HG02885 (cell line): ENCODE results near the gene STPG4.

ENCODE experiments used
- ATAC-seq: cut with Tn5 transposase; IDR thresholded peaks from one replicate; pipeline ENCODE4 v1.9.1; 2021; ENCODE audit warnings: mild to moderate bottlenecking; ENCODE audit not compliant: unreplicated experiment, poor library complexity

STPG4 gene

GRCh38 chr2:47058003-47058931 lies 96.8 kb downstream of the STPG4 start:
- ATAC-seq = peak; percentile 54

GRCh38 chr2:47057687-47058002 lies 97.5 kb downstream of the STPG4 start:
- peak; percentile 12 for ATAC-seq

GRCh38 chr2:47056868-47057686 lies 98.0 kb downstream of the STPG4 start:
- peak; percentile 77 for ATAC-seq

GRCh38 chr2:47056374-47056773 lies 98.7 kb downstream of the STPG4 start:
- ATAC-seq = no peak

DNA sequence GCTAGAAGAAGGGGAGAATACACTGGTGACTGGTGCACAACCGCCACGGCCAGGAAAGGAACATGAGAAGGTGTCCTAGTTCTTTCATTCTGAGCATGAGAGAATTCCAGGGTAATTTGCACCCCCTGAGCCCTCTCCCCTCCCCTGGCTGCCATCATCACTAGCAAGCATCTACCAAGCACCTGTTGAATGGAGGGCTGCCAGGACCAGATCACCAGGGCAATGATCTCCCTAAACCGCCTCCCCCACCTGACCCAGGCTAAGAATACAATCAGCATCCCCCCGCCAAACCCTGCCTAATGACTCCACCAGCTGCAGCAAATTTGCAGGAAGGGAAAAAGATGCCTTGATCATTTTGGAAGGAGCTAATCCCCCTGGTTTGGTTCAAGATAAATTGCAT lies 100.2 kb downstream of the STPG4 start:
- no peak for ATAC-seq

DNA sequence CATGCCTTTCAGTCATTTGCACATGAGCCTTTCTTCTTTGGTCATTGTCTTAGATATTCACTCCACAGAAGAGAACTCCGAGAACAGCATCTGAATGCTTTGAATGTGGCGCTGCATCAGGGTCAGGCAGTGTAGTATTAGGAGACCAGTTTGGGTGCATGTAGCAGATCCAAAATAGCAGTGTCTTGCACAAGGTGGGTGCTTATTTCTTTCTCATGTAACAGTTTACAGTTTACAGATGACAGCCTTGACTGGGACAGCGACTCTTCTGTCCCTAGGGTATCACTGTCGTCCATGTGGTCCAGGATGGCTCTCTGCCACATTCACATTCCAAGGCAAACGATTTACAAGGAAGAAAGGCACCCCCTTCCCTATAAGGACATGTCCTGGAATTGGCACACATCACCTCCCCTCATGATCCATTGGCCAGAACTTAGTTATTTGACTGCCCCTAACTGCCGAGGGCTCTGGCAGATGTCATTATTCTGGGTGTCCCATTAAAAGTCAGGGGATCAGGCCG lies 101.0 kb downstream of the STPG4 start:
- ATAC-seq = no peak

DNA sequence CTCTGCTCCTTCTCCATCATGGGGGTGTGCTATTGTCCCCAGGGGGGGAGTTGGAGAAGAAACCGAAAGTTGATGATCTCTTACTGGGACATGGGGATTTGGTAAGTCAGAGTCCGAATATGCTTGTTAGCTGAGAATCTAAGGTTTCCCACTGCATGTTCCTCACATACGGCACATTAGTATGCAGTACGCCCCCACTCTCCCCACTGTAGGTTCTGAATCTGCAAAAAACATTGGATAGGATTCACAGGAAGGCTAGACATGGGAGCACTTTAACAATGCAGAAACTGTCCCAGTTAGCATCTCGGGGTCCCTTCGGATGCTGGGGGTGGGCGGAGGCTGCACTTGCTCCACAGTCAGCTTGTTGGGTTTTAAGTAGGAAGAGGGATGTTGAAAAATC lies 102.3 kb downstream of the STPG4 start:
- no peak for ATAC-seq

GRCh38 chr2:47051562-47051961 lies 103.5 kb downstream of the STPG4 start:
- ATAC-seq = no peak

GRCh38 chr2:47050762-47051161 lies 104.3 kb downstream of the STPG4 start:
- no peak for ATAC-seq

DNA sequence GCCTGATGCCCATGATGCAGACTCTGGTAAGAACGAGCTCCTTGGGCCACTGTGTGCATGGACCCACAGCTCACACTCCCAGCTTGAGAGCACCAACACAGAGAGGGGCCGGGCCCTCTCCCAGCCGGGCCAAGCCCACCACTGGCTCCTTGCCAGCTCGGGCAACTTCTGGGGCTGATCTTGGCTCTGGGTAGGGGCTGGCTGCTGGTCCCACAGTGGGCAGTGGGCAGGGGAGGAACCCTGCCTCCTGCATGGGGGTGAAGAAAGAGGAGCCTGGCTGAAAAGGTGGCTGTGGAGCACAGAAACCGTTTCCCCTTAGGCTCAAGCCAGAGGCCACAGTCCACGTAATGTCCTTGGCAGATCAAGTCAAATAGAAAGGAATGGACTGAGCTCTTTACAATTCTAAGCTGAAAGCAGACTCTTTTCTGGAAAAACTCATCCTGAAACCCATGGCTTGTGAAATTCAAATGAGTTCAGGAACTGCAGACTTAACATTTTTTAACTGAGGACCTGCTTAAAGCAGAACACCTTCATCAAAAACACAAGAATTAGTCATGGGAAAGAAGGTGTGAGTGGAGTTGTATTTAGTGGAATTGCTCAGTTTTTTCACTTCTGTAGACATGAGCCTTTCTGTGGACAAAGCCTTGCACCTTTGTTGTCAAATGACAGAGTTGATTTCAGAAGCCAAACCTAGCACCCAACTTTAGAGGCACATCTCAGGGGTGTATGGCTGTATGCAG lies 104.9 kb downstream of the STPG4 start:
- ATAC-seq = no peak

- no peak for ATAC-seq
These were observed 105.6 kb downstream of the STPG4 start for GRCh38 chr2:47049502-47049901.

DNA sequence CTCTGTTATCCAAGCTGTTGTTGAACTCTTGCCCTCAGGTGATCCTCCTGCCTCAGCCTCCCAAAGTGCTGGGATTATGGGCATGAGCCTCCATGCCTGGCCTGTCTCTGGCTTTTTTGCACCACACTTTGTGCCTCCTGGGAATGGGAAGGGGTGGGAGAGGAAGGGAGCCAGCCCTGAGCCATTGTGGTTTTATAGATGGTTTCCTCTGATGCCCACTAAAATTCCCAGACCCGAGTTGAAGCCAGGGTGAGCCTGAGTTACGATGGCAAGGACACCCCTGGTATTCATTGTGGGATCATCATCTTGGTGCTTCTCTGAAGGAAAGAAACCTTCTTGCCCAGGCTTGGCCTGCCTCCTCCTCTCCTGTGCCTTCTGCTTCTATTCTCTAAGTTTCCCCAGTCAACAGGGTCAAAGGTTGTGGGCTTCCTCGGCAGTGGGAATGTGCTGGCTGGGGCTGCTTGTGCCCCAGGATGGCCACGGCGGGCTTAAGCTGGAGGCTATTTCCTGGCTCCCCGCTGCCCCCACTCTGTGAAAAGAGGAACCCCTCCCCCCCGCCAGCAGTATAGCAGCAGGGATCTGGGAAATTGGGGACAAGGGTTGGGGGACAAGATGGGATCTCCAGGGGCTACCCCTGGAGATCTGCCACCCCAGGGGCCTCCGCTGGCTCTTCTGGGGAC lies 106.2 kb downstream of the STPG4 start:
- no peak for ATAC-seq

GRCh38 chr2:47046271-47046670 lies 108.8 kb downstream of the STPG4 start:
- ATAC-seq = no peak

DNA sequence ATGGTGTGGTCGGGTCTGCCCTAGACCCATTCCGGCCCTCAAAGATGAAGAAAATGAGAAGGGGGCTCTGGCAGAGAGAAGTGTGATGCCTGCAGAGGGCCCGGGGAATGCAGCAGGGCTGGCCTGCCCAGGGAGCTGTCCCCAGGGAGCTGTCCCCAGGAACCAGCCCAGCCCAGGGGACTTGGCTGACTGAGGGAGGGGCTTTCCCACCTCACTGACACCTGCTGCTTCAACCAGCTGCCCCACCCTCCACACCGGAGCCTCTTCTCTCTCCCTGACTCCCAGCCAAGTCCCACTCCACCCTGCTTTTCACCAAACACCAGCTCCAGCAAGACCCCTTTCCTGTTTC lies 111.2 kb downstream of the STPG4 start:
- no peak for ATAC-seq

DNA sequence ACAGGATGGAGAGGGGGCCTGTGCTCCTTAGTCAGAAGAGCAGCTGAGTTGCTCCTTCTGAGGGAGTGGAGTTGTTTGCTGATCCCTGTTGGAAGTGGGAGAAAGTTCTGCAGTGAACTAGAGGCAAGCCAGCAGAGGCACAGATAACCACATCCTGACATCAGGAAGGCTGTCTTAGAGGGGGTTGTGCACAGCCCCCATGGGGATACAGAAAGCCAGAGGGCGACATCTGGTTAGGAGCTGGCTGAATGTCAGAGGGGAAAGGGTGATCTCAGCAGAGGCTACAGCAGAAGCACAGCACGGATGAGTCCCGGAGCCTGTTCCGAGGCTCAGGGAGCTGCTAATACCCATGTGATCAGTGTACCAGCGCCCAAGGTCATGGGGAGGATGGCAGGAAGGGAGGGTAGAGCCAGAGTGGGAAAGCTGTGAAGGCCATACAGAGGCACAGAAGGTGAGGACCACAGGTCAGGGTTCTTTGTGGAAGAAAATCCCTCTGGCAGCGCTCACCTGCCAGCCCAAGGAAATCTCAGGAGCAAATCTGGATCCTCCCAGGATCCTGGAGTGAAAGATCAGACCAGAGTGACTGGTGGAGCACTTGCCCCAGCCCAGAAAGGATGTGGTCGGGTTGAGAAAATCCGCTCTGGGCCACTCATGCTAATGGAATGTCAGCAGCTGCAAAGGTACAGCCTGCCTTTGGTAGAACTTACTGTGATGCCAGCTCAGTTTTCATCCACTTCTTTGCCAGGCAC lies 111.8 kb downstream of the STPG4 start:
- ATAC-seq = no peak

DNA sequence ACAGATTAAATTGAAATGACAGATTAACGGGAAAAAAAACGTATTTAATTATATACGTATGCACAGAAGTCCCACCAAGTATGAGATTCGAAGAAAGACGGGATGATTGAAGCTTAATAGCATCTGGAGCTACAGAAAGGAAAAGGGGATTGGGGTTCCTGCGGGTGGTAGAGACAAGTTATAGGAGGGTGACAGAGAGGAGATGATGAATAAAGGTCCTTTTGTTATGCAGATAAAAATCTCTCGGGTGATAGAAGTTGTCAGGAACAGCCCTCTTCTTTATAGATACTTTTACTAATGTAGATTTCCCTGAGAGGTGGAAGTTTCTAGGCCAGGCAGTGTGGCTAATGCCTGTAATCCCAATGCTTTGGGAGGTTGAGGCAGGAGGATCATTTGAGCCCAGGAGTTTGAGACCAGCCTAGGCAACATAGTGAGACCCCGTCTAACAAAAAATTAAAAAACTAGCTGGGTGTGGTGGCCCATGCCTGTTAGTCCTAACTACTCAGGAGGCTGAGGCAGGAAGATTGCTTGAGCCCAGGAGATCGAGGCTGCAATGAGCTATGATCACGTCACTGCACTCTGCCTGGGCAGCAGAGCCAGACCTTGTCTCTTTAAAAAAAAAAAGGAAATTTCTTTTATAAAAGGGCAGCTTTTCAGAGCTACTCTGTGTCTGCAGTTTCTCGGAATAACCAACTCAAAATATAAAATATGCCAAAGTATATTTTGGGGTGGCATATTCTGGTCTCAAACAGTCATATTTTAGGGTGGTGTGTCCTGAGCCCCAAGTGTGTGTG lies 113.0 kb downstream of the STPG4 start:
- no peak for ATAC-seq

GRCh38 chr2:47041063-47041462 lies 114.0 kb downstream of the STPG4 start:
- no peak for ATAC-seq

- ATAC-seq = no peak
These were observed 114.5 kb downstream of the STPG4 start for GRCh38 chr2:47040651-47041050.
